ENCODE measurements around the gene PLD3. TPM values are rescaled to one million over a fixed set of nuclear protein-coding genes. Genes with fewer than 3 reads are reported as not detected.

PLD3 gene
- total and polyA plus RNA-seq, 8 donors = 315 to 604 (median 351) TPM

DNA sequence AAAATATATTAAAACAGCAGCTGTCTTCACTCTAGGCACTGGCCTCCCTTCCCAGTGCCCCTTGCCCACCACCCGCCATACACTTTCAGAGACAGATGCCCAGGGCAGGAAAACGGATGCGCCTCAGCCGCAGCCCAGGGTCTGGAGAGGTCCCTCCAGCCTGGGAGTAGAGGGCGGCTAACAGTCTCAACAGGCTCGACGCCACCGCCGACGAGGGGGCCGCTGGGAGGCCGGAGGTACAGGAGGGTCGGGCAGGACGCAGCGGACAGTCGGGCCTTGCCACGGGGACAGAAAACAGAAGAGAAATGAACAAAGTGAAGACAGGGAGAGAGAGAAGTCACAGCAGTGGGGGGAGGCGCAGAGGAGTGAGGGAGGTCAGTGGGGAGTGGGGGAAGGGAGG is 27.4 kb upstream of the PLD3 start:
- H3K27me3 ChIP-seq = no peaks in the 10 kb centered on the region
- peaks cover 0 to 85% of the 10 kb centered on the region in 2 donors for H3K36me3 ChIP-seq
- H3K4me1 ChIP-seq = no peaks in the 10 kb centered on the region
- ATAC-seq = no peak
- TF ChIP-seq, protein P1, sequence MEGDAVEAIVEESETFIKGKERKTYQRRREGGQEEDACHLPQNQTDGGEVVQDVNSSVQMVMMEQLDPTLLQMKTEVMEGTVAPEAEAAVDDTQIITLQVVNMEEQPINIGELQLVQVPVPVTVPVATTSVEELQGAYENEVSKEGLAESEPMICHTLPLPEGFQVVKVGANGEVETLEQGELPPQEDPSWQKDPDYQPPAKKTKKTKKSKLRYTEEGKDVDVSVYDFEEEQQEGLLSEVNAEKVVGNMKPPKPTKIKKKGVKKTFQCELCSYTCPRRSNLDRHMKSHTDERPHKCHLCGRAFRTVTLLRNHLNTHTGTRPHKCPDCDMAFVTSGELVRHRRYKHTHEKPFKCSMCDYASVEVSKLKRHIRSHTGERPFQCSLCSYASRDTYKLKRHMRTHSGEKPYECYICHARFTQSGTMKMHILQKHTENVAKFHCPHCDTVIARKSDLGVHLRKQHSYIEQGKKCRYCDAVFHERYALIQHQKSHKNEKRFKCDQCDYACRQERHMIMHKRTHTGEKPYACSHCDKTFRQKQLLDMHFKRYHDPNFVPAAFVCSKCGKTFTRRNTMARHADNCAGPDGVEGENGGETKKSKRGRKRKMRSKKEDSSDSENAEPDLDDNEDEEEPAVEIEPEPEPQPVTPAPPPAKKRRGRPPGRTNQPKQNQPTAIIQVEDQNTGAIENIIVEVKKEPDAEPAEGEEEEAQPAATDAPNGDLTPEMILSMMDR (IDR thresholded peaks at IDR 0.05) = no peak
- H3K27ac ChIP-seq = no peak overlapping the region
- no peak overlapping the region for H3K4me3 ChIP-seq
- peak in 1 of 4 donors; percentile 71 for DNase-seq
- H3K9me3 ChIP-seq = no peaks in the 10 kb centered on the region
- intact Hi-C loops (cut with DNase I) = no loop called here

DNA sequence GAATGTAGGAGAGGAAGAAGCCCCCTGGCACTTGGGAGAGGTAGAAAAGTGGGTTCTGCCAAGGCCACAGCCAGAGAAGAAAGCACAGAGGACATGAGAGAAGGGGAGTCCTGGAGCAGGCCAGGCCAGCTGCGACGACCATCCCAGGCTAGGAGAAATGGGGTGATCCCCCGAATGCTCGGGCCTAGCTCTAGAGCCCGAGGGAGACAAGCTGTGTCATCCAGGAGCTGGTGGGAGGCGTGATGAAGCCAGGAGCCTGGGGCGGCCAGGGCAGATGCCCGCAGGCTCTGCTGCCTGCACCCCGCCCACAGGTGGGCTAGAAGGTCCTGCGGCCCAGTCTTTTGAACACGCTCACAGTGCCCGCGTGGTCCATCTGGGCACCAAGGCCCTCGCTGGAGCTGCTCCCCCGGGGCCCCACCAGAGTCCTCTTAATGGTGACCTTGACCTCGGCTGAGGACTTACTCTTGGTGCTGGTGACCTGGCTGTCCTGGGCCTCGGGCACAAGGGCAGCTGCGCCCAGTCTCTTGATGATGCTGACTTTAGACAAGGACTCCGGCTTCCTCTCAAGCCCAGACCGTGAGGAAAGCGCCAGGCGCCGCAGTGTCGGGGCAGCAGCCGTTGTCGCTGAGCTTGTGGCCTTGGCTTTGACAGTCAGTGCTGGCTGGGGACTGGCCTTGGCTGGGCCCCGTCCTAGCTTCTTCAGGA is 26.8 kb upstream of the PLD3 start:
- Histone ChIP-seq H3K27ac (no peak overlapping the region), H3K36me3 (peaks cover 0 to 92% of the 10 kb centered on the region in 2 donors), H3K27me3 (no peaks in the 10 kb centered on the region), H3K4me3 (no peak overlapping the region), H3K9me3 (no peaks in the 10 kb centered on the region), H3K4me1 (no peaks in the 10 kb centered on the region)
- peak in 1 of 4 donors; percentile 69 for DNase-seq
- intact Hi-C loops (cut with DNase I) = no loop called here
- ATAC-seq = no peak
- TF ChIP-seq, protein P1 (IDR thresholded peaks at IDR 0.05) = no peak

DNA sequence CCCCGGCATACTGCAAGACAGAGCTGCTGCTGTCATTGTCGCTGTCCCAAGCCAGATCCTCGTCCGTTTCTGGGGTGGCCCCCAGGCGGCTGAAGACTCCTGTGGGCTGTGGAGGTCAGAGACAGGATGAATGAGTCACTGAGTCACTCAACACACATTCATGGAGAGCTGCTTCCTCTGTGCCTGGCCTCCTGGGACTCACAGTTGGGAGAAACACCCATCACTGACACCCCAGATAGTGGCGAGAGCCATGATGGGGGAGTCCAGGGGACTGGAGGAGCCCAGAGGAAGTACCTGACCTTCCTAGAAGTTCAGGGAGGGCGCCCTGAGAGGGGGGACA is 26.3 kb upstream of the PLD3 start:
- TF ChIP-seq, protein P1 (IDR thresholded peaks at IDR 0.05) = no peak
- DNase-seq (no peak), ATAC-seq (no peak)
- H3K27me3 ChIP-seq = no peaks in the 10 kb centered on the region
- H3K4me3 ChIP-seq = no peak overlapping the region
- H3K36me3 ChIP-seq = peaks cover 0 to 94% of the 10 kb centered on the region in 2 donors
- H3K27ac ChIP-seq = no peak overlapping the region
- intact Hi-C loops (cut with DNase I) = no loop called here
- H3K9me3 ChIP-seq = no peaks in the 10 kb centered on the region
- no peaks in the 10 kb centered on the region for H3K4me1 ChIP-seq

DNA sequence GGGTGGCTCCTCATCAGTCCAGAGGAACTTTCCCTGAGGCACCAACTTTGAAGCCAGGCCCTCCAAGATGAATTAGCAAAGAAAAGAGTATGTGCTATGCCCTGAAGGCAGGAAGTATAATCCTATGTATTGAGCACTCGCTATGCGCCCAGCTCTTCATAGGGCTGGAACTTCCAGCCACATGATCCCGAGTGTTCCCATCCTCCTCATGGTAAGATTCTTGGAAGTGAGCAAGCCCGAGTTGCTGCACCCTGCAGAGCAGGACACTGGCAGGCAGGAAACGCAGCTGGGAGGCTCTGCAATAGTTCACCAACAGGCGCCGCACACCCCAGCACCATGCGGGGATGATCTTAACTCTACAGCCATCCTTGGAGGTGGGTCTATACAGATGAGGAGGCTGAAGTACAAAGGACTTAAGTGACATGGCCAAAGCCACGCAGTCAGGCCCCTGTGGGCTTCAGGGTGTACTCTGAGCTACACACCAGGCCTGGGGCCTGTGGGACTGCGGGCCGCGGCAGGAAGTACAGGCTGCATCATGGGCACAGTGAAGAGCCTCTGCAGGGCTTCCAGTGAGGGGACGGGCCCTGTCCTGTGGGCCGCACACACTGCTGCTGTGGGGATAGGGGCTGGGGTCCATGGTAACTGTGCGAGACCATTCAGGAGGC is 25.4 kb upstream of the PLD3 start:
- Histone ChIP-seq H3K4me1 (no peaks in the 10 kb centered on the region), H3K27me3 (no peaks in the 10 kb centered on the region), H3K9me3 (no peaks in the 10 kb centered on the region), H3K36me3 (peaks cover 0 to 94% of the 10 kb centered on the region in 2 donors), H3K27ac (no peak overlapping the region), H3K4me3 (no peak overlapping the region)
- DNase-seq = peak in 1 of 4 donors; percentile 41
- ATAC-seq = no peak
- intact Hi-C loops (cut with DNase I) = no loop called here
- TF ChIP-seq, protein P1 (IDR thresholded peaks at IDR 0.05) = no peak

DNA sequence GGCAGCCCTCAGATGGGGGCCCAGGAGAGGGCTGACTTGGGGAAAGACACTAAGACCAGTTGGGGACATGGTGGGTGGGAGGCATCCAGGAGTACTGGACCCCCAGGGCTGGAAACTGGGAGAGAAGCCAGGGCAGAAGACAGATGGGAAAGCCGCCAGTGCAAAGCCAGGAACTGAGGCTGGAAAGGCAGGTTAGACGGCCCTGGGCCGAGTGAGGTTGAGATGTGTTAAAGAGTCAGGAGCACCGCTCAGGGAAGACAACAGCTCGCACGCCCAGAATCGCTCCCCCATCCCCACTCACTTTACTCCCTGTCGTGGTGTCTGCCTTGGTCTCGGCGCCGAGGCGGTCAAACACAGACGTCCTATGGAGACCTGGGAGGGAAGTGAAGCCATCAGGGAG is 24.8 kb upstream of the PLD3 start:
- no peak for ATAC-seq
- H3K36me3 ChIP-seq = peaks cover 0 to 94% of the 10 kb centered on the region in 2 donors

More for the DNA sequence above, 24.8 kb upstream of the PLD3 start:
- Histone ChIP-seq H3K4me1 (no peaks in the 10 kb centered on the region), H3K4me3 (no peak overlapping the region), H3K27me3 (no peaks in the 10 kb centered on the region), H3K27ac (no peak overlapping the region), H3K9me3 (no peaks in the 10 kb centered on the region)
- intact Hi-C loops (cut with DNase I) = no loop called here
- TF ChIP-seq, protein P1 (IDR thresholded peaks at IDR 0.05) = no peak
- DNase-seq = peak in 1 of 4 donors; percentile 65

Measured in left lung (tissue), 10 donors.